ENCODE measurements around the gene MTM1. TPM values are rescaled to one million over a fixed set of nuclear protein-coding genes. Genes with fewer than 3 reads are reported as not detected.

The MTM1 gene
- total and polyA plus RNA-seq, 2 donors (not counting 1 experiment from before 2014, with no cell fraction given): 8.7 to 29.8 TPM

- TF ChIP-seq, protein P1, sequence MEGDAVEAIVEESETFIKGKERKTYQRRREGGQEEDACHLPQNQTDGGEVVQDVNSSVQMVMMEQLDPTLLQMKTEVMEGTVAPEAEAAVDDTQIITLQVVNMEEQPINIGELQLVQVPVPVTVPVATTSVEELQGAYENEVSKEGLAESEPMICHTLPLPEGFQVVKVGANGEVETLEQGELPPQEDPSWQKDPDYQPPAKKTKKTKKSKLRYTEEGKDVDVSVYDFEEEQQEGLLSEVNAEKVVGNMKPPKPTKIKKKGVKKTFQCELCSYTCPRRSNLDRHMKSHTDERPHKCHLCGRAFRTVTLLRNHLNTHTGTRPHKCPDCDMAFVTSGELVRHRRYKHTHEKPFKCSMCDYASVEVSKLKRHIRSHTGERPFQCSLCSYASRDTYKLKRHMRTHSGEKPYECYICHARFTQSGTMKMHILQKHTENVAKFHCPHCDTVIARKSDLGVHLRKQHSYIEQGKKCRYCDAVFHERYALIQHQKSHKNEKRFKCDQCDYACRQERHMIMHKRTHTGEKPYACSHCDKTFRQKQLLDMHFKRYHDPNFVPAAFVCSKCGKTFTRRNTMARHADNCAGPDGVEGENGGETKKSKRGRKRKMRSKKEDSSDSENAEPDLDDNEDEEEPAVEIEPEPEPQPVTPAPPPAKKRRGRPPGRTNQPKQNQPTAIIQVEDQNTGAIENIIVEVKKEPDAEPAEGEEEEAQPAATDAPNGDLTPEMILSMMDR (IDR thresholded peaks at IDR 0.05): no peak
- TF ChIP-seq EZH2 (IDR thresholded peaks at IDR 0.05; ENCODE audit: borderline replicate concordance, insufficient read depth, low read depth, low read length, poor library complexity, severe bottlenecking): no peak
- Histone ChIP-seq H3K4me3 (ENCODE audit: control extremely low read depth in 1 of 5, extremely low read depth in 1 of 5, insufficient read depth in 1 of 5, low read depth in 2 of 5, low read length in 4 of 5) (no peak overlapping the region), H3K4me1 (ENCODE audit: control insufficient read depth in 2 of 2, insufficient read depth in 2 of 2, low read length in 2 of 2) (no peaks in the 10 kb centered on the region), H3K4me2 (replicated peaks; ENCODE audit: low read depth, low read length, poor library complexity, severe bottlenecking) (no peak overlapping the region), H3K27ac (ENCODE audit: low read length in 2 of 2) (no peak overlapping the region), H3K27me3 (replicated peaks in 1 of 4; ENCODE audit: control extremely low read depth in 1 of 4, control insufficient read depth in 3 of 4, insufficient read depth in 4 of 4, low read length in 3 of 4) (no peaks in the 10 kb centered on the region), H3K79me2 (ENCODE audit: control insufficient read depth, insufficient read depth, low read length) (no peaks in the 10 kb centered on the region), H3K9me3 (ENCODE audit: control extremely low read depth in 1 of 3, control insufficient read depth in 2 of 3, insufficient read depth in 1 of 3, low read length in 2 of 3) (no peaks in the 10 kb centered on the region), H2AFZ (ENCODE audit: insufficient read depth, low read depth, low read length, poor library complexity, severe bottlenecking) (no peak overlapping the region), H3K36me3 (replicated peaks in 1 of 2; ENCODE audit: control extremely low read depth in 1 of 2, control insufficient read depth in 1 of 2, extremely low read depth in 1 of 2, insufficient read depth in 2 of 2, low read length in 1 of 2) (no peaks in the 10 kb centered on the region), H4K20me1 (ENCODE audit: control insufficient read depth, insufficient read depth, low read length, poor library complexity, severe bottlenecking) (no peaks in the 10 kb centered on the region), H3K9ac (ENCODE audit: low read length) (no peak overlapping the region)
- intact Hi-C loops (cut with micrococcal nuclease): no loop called here
- no peak overlapping the region for H3K27ac Mint-ChIP-seq
- ChIA-PET POLR2A (no interaction called here), CTCF (no interaction called here)
- H3K27me3 Mint-ChIP-seq: no peaks in the 10 kb centered on the region
- no peak overlapping the region for H3K4me3 Mint-ChIP-seq
- H3K4me1 Mint-ChIP-seq: no peaks in the 10 kb centered on the region
- DNase-seq (no peak), ATAC-seq (ENCODE audit: low read depth) (no peak)
- 86% methylated on average over 2 of the region's 3 CpGs for WGBS (ENCODE audit: insufficient coverage)
- H3K9me3 Mint-ChIP-seq (ENCODE audit: insufficient read depth): no peaks in the 10 kb centered on the region
Observed at GRCh38 chrX:150527108-150527507, 41.3 kb upstream of the MTM1 start.

- Histone ChIP-seq H3K36me3 (replicated peaks in 1 of 2; ENCODE audit: control extremely low read depth in 1 of 2, control insufficient read depth in 1 of 2, extremely low read depth in 1 of 2, insufficient read depth in 2 of 2, low read length in 1 of 2) (no peaks in the 10 kb centered on the region), H3K9ac (ENCODE audit: low read length) (no peak overlapping the region), H3K79me2 (ENCODE audit: control insufficient read depth, insufficient read depth, low read length) (no peaks in the 10 kb centered on the region), H3K4me2 (replicated peaks; ENCODE audit: low read depth, low read length, poor library complexity, severe bottlenecking) (no peak overlapping the region), H4K20me1 (ENCODE audit: control insufficient read depth, insufficient read depth, low read length, poor library complexity, severe bottlenecking) (no peaks in the 10 kb centered on the region), H3K4me3 (ENCODE audit: control extremely low read depth in 1 of 5, extremely low read depth in 1 of 5, insufficient read depth in 1 of 5, low read depth in 2 of 5, low read length in 4 of 5) (no peak overlapping the region), H3K27ac (ENCODE audit: low read length in 2 of 2) (no peak overlapping the region), H3K4me1 (ENCODE audit: control insufficient read depth in 2 of 2, insufficient read depth in 2 of 2, low read length in 2 of 2) (no peaks in the 10 kb centered on the region), H3K9me3 (ENCODE audit: control extremely low read depth in 1 of 3, control insufficient read depth in 2 of 3, insufficient read depth in 1 of 3, low read length in 2 of 3) (no peaks in the 10 kb centered on the region), H3K27me3 (replicated peaks in 1 of 4; ENCODE audit: control extremely low read depth in 1 of 4, control insufficient read depth in 3 of 4, insufficient read depth in 4 of 4, low read length in 3 of 4) (no peaks in the 10 kb centered on the region), H2AFZ (ENCODE audit: insufficient read depth, low read depth, low read length, poor library complexity, severe bottlenecking) (no peak overlapping the region)
- POLR2A ChIA-PET: no interaction called here
- WGBS (ENCODE audit: insufficient coverage): no CpG with 5 or more reads among the region's 3 CpGs
- no peak overlapping the region for H3K27ac Mint-ChIP-seq
- intact Hi-C loops (cut with micrococcal nuclease): no loop called here
- CTCF ChIA-PET: no interaction called here
- DNase-seq: no peak
- no peaks in the 10 kb centered on the region for H3K4me1 Mint-ChIP-seq
- ATAC-seq (ENCODE audit: low read depth): no peak
- TF ChIP-seq EZH2 (IDR thresholded peaks at IDR 0.05; ENCODE audit: borderline replicate concordance, insufficient read depth, low read depth, low read length, poor library complexity, severe bottlenecking): no peak
- TF ChIP-seq, protein P1 (IDR thresholded peaks at IDR 0.05): no peak
- H3K4me3 Mint-ChIP-seq: no peak overlapping the region
- peaks cover 5% of the 10 kb centered on the region for H3K9me3 Mint-ChIP-seq (ENCODE audit: insufficient read depth)
- peaks cover 6% of the 10 kb centered on the region for H3K27me3 Mint-ChIP-seq
Observed at GRCh38 chrX:150529587-150529986, 38.8 kb upstream of the MTM1 start.

Measured in B cell (primary cell).